Measurements from ENCODE around the gene KSR1.

DNA sequence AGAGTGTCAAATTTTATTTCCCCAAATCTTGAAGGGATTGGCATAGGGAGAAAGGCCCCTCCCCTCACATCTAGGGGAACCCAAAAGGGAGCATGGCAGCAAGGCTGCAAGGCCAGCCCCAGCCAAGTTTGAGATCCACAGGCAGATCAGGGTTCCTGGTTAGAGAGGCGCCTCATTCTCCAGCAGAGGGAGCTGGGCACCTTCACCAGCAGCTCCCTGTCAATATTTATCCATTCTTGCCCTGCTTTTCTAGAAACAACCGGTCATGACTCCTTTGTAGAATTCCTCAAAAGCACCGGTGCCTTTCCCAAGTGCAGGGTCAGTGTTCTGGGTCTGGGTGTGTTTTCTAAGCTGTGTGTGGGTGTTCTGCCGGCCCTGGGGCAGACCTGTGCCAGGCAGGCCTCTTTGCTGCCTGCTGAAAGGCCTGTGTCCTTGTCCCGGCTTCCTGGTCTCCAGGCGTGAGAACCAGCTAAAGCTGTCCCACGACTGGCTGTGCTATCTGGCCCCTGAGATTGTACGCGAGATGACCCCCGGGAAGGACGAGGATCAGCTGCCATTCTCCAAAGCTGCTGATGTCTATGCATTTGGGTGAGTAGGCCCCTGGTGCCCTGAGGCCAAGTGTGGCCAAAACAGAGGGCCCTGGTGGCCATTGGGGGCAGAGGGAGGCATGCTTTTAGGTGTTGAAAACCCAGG lies 153.5 kb downstream of the KSR1 start:
- no peak for TF ChIP-seq EZH2 (IDR thresholded peaks at IDR 0.05; ENCODE audit: insufficient read depth, low read length)
- TF ChIP-seq, protein P1, sequence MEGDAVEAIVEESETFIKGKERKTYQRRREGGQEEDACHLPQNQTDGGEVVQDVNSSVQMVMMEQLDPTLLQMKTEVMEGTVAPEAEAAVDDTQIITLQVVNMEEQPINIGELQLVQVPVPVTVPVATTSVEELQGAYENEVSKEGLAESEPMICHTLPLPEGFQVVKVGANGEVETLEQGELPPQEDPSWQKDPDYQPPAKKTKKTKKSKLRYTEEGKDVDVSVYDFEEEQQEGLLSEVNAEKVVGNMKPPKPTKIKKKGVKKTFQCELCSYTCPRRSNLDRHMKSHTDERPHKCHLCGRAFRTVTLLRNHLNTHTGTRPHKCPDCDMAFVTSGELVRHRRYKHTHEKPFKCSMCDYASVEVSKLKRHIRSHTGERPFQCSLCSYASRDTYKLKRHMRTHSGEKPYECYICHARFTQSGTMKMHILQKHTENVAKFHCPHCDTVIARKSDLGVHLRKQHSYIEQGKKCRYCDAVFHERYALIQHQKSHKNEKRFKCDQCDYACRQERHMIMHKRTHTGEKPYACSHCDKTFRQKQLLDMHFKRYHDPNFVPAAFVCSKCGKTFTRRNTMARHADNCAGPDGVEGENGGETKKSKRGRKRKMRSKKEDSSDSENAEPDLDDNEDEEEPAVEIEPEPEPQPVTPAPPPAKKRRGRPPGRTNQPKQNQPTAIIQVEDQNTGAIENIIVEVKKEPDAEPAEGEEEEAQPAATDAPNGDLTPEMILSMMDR (IDR thresholded peaks at IDR 0.05; ENCODE audit: insufficient read depth, low read depth, low read length): peak; percentile 31
